Activated T-cell treated with anti-CD3 and anti-CD28 coated beads for 1 hour (primary cell): ENCODE results near the gene CCND1.
A peak's percentile ranks its signal among the peaks of the same experiment; 100 is the strongest.

Experiments used
- DNase-seq: peaks from one replicate; pipeline ENCODE4 v3.0.0-alpha.2; 2020; ENCODE audit warnings: low read depth

The CCND1 gene

GRCh38 chr11:69641681-69642548 lies 959 bp downstream of the CCND1 start:
- DNase-seq = no peak

DNA sequence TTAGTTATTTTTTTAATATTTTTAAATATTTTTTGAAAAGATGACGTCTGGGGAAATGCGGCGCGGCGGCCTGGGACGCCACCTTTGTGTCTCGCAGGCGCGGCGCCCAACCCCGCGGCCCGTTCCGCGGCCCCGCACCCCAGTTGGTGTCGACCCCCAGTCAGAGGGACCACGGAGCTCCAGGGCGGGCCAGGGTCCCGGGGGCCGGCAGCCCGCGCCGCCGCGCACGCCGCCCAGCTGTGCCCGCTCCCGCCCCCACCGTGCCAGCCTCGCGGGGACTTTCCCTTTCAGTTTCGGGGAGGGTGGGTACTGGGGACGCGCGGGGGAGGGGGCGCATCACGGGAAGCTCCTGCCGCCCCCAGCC lies 1.6 kb downstream of the CCND1 start:
- DNase-seq = peak; percentile 22

DNA sequence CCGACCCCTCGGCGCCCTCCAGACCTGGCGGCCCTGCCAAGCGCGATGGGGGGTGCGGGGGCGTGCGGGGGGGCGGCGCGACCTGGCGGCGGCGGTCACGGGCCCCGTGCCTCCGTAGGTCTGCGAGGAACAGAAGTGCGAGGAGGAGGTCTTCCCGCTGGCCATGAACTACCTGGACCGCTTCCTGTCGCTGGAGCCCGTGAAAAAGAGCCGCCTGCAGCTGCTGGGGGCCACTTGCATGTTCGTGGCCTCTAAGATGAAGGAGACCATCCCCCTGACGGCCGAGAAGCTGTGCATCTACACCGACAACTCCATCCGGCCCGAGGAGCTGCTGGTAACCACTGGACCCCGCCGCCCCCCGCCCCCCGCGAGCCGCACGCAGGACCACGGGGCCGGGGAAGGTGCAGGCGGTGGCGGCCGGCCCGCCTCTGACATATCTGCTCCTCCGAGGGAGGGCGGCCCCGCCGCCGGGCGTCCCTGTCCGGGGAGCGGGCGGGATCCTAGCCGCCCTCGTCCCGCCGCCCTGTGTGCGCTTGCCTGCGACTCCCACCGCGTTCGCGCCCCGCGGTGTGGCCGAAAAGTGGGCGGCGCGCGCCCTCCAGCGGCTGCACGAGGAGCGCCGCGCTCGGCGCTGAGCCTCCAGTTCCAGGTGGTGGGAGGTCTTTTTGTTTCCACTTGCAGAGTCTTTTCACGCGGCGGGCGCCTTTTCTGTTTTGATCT lies 2.1 kb downstream of the CCND1 start:
- DNase-seq = peak; percentile 73

DNA sequence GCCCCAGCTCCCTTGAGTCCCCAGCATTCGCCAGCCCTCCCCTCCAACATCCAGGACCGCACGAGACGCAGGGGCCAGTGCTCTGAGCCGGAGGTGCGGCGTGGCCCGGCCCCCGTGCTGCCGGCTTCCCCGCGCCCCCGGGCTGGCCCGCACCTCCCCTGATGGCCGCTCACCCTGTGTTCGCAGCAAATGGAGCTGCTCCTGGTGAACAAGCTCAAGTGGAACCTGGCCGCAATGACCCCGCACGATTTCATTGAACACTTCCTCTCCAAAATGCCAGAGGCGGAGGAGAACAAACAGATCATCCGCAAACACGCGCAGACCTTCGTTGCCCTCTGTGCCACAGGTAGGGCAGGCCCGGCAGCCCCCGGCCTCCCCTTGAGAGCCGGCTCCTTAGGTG lies 2.7 kb downstream of the CCND1 start:
- no peak for DNase-seq

GRCh38 chr11:69644071-69644961 lies 3.4 kb downstream of the CCND1 start:
- DNase-seq = no peak

DNA sequence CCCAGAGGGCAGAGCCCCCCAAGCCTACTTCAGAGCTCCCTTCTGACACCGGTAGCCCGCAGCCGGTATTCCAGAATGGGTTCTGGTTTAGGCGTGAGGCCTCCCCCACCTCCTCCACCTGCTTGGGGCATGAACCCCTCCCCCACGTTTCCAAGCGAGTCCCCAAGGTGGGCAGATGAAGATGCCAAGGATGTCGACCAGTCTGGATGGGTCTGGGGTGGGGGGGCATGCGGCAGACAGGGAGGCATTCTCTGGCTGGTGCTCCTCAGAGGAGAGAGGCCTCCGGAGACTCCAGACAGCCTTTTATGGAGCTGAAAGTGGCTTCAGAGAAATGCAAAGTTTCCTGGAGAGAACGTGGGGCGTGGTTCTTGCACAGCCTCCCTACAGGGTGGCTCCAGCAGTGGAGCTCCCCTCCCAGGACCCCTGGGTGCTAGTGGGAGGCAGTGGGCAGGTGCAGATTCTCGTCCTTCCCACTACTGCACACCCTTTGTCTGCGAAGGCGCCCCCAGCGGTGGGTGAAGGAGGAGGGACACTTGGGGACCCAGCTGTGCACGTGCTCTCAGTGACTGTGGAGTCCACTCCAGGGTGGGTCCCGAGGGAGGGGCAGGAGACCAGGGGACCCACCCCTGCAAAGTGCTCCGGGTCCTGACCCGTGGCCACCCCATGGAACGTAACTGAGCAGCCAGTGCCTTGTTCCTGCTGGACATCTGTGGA lies 4.2 kb downstream of the CCND1 start:
- no peak for DNase-seq

DNA sequence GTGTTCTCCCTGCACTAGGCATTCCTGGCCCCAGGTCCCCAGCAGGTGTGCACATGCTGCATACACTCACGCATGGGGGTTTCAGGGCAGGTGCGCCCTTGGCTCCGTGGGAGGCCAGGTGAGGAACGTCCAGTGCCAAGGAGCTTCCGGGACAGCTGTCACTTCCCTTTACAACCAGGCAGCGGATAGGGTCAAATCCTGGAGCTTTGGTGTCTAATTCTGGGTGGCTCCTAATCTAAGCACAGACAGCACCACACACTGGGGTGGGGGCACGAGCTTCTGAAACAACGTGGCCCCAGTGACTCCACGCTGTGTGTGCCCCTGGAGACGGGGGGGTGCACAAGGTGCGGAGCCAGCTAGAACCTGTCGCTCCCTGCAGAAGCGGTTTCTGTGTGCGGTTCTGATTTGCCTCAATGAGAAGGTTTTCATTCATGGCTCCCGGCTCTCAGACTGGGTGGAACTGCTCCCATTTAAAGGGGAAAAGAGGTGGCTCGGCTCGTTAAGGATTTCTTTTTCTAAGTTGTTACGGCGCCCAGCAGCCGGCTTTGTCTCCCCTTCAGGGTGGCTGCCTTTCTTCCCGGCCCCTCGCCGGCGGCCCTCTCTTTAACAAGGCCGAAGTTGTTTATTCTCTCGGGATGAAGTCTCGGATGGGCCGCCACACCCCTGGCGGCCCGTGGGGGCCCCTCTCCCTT lies 5.0 kb downstream of the CCND1 start:
- no peak for DNase-seq

DNA sequence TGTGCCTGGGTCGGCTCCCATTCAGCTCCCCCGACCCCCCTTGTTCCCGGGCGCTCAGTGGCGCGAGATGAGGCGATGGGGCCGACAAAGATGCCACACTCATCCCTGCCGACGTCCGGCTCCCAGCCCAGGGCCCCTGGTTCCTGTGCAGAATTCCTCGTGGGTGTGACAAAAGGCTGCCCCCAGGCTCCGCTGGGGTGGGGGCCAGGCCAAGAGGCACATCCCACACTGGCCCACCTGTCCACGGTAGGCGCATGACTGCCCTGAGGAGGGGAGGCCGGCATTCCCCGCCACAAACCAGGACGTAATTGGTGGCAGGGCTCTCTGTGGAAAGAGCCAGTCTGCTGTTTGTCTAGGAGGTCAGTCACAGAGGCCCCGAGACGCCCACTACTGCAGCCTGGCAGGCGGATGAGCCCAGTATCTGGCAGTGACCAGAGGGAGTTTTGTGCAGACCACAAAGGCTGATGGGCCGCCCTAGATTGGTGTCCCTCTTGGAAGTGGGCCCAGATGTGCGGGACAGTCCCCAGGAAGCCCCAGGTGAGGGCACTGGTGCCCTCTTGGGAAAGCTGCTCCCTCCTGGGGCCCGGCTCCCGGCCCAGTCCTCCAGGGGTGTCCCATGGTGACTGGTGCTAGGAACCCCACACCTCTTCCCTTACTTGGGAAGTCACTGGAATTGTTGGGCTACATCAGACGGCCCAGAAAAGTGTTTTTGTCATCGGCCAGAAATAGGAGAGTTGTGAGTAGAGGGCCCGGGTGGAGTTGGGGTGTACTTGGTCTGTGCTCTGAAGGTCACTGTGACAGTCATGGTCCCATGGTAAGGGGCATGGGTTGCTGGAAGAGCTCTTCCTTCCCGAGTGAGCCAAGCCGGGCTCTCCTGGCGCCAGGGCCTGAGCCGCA lies 5.8 kb downstream of the CCND1 start:
- no peak for DNase-seq

DNA sequence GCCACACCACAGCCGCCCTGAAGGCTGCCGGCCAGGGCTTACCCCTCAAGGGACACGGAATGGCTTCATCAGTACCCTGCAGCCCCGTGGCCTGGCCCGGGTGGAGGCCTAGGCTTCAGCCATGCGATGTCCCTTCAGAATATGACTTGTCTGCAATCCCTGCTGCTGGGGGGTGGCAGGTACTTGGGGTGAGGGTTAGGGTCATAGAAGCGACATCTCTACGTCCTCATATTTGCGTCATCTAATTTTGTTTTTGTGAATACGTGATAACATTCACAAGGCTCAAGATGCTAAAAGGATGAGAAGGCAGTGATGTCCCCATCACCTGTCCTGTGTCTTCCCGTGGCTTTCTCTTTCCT lies 6.4 kb downstream of the CCND1 start:
- no peak for DNase-seq

- DNase-seq = no peak
Observed at GRCh38 chr11:69647761-69648497, 7.0 kb downstream of the CCND1 start.

- no peak for DNase-seq
Observed at GRCh38 chr11:69648679-69649575, 8.0 kb downstream of the CCND1 start.

GRCh38 chr11:69649576-69649900 lies 8.6 kb downstream of the CCND1 start:
- no peak for DNase-seq

- no peak for DNase-seq
Observed at GRCh38 chr11:69650081-69650831, 9.3 kb downstream of the CCND1 start.

DNA sequence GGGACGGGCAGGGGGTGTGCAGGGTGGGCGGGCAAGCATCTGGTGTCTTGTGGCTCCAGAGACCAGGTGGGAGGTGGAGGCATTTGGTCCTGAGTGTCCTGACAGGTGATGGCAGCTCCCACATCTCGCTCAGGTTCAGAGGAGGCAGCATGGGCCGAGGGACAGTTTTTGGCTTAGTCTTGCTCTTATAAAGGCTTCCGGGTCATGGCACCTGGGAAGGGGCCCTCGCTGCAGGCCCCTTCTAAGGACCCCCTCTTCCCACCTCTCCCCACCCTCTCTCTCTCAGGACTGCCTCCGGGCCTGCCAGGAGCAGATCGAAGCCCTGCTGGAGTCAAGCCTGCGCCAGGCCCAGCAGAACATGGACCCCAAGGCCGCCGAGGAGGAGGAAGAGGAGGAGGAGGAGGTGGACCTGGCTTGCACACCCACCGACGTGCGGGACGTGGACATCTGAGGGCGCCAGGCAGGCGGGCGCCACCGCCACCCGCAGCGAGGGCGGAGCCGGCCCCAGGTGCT lies 9.9 kb downstream of the CCND1 start:
- DNase-seq = no peak

- DNase-seq = no peak
Observed at GRCh38 chr11:69651834-69652620, 11.1 kb downstream of the CCND1 start.

DNA sequence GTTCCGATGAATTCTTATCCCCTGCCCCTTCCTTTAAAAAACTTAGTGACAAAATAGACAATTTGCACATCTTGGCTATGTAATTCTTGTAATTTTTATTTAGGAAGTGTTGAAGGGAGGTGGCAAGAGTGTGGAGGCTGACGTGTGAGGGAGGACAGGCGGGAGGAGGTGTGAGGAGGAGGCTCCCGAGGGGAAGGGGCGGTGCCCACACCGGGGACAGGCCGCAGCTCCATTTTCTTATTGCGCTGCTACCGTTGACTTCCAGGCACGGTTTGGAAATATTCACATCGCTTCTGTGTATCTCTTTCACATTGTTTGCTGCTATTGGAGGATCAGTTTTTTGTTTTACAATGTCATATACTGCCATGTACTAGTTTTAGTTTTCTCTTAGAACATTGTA lies 12.0 kb downstream of the CCND1 start:
- DNase-seq = no peak

DNA sequence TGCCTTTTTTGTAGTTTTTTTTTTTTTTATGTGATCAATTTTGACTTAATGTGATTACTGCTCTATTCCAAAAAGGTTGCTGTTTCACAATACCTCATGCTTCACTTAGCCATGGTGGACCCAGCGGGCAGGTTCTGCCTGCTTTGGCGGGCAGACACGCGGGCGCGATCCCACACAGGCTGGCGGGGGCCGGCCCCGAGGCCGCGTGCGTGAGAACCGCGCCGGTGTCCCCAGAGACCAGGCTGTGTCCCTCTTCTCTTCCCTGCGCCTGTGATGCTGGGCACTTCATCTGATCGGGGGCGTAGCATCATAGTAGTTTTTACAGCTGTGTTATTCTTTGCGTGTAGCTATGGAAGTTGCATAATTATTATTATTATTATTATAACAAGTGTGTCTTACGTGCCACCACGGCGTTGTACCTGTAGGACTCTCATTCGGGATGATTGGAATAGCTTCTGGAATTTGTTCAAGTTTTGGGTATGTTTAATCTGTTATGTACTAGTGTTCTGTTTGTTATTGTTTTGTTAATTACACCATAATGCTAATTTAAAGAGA lies 12.5 kb downstream of the CCND1 start:
- DNase-seq = no peak
